GM10266 (cell line): ENCODE results near the gene ARHGAP26.
A peak's percentile ranks its signal among the peaks of the same experiment; 100 is the strongest.

ENCODE experiments used
- DNase-seq: peaks from one replicate; pipeline ENCODE4 v3.0.0; 2012; ENCODE audit errors: extremely low spot score
- TF ChIP-seq, protein P1 (sequence below): IDR thresholded peaks from 2 replicates; pipeline ENCODE4 v1.5.1; 2012; ENCODE audit warnings: mild to moderate bottlenecking, low read depth; ENCODE audit not compliant: control insufficient read depth, insufficient read depth; ENCODE audit errors: missing control alignments

ARHGAP26 gene

DNA sequence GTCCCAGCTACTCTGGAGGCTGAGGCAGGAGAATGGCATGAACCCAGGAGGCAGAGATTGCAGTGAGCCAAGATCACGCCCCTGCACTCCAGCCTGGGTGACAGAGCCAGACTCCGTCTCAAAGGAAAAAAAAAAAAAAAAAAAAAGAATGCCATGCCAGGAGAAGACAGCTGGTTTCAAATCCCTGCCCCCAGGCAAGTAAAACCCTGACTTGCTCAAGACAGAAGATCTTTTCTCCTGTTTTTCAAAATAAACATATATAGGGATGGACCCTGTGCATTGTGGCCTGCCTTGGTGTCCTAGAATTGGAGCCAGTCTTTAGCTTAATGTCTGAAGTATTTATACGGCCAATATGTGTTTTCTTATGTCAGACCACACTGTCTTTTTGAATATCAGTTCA, 456.2 kb downstream of the ARHGAP26 start:
- no peak for DNase-seq
- TF ChIP-seq, protein P1, sequence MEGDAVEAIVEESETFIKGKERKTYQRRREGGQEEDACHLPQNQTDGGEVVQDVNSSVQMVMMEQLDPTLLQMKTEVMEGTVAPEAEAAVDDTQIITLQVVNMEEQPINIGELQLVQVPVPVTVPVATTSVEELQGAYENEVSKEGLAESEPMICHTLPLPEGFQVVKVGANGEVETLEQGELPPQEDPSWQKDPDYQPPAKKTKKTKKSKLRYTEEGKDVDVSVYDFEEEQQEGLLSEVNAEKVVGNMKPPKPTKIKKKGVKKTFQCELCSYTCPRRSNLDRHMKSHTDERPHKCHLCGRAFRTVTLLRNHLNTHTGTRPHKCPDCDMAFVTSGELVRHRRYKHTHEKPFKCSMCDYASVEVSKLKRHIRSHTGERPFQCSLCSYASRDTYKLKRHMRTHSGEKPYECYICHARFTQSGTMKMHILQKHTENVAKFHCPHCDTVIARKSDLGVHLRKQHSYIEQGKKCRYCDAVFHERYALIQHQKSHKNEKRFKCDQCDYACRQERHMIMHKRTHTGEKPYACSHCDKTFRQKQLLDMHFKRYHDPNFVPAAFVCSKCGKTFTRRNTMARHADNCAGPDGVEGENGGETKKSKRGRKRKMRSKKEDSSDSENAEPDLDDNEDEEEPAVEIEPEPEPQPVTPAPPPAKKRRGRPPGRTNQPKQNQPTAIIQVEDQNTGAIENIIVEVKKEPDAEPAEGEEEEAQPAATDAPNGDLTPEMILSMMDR: no peak

DNA sequence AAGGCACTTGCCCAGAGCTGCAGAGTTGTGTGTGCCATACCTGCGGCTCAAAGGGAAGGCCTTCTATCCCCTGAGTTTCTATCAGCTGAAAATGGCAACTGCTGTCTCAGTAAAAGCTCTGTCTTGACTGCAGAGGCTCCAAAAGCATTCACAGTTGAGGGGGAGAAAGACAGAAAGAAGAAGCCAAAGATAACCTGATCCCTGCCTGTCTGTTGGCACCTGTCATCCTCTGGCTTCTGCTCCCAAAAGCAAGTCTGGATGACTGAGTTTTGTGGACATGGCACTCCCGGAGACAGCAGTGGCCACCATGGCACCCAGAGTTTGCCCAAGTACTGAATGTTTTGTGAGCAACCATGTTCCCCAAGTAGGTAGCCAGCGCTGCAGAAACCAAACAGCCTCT, 456.7 kb downstream of the ARHGAP26 start:
- DNase-seq: no peak
- TF ChIP-seq, protein P1: no peak

- TF ChIP-seq, protein P1: no peak
- DNase-seq: no peak
Measured at GRCh38 chr5:143227301-143227700, 457.1 kb downstream of the ARHGAP26 start.

DNA sequence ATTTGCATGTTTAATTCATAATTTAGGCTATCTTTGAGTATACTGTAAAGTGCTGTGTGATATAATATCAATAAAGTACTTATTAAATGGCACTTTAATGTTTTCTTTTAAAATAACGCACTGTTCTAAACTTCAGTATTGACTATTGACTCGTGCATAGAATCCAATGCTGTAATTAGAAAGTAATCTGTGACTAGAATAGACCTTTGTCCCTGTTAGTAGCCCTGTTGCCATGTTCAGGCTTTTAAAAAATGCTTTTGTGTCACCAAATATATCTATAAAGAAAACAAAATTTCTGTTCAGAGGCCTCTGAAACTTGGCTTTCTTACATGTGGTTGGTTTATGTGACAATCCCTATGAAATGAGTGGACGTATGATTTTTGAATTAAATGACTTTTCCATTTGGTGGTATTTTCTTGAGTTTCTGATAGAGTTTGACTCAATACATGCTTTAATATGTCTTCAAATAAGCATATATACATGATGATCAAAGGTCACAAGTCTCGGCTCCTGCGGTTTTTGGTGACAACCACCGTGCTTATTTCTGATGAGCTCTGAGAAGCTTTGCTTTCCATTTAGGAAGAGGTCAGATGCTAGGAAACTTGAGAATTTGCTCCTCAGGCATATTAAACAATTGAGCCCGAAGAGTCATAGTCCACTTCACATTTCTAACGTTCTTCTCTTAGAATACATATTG, 458.6 kb downstream of the ARHGAP26 start:
- TF ChIP-seq, protein P1: no peak
- no peak for DNase-seq

DNA sequence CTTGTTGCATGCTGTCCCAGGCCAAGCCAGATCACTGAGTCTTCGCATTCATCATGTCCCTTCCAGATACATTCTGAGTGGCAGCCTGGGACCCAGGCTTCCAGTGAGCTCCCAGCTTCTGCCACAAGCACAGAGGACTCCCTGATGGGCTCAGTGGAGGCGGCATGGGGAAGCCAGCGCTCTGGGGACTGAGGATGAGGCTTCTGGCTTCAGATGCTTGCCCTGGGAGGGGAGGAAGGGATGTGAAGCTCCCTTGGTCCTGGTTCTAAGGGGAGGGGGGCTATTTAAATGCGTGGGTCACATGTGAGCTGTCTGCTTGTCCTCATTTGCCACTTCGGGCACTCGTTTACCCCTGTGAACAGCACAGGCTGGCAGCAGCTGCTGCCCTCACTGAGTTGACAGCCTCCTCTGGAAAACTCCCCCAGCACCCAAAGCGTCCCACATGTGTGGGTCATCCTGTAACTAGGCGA, 459.3 kb downstream of the ARHGAP26 start:
- TF ChIP-seq, protein P1: no peak
- DNase-seq: no peak

- peak; percentile 73 for DNase-seq
- TF ChIP-seq, protein P1: no peak
Measured at GRCh38 chr5:143229896-143230675, 459.9 kb downstream of the ARHGAP26 start.

DNA sequence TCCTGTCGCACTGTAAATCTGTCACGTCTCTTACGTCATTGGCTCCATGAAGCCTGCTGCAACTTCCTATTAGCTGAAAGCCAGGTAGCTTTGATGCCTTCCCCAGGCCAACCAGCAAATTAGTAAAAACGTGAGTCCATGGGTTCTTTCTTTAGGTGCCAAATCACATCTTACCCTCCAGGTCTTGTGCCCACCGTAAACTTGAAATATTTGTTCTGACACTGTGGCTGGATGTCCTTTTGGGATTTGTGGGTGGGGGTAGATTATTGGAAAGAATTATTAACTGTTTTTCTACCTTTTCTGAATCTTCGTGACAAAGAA, 460.5 kb downstream of the ARHGAP26 start:
- TF ChIP-seq, protein P1: no peak
- no peak for DNase-seq
